A549 treated with ZK216348 at 1 μM for 4 hours (cell line): ENCODE measurements around the gene DCLRE1C. TPM values are rescaled to one million over a fixed set of nuclear protein-coding genes. Genes with fewer than 3 reads are reported as not detected.

ENCODE experiments used
- total RNA-seq: library from RNA; stranded (reverse); fragments of 200-300 nt; extraction: Qiagen RNA extraction; gene quantifications from 5 replicates; pipeline ENCODE4 v1.2.3, GENCODE V29; 2022; ENCODE audit warnings: low read depth

DCLRE1C gene
- 4.7 to 7.0 TPM (median 5.5 TPM) in 5 replicates for total RNA-seq

GRCh38 chr10:14954001-14954770 is at the start of gene DCLRE1C:
DCLRE1C (minus strand) TSS chr10:14954096; CDS start chr10:14954010, 86 bp downstream.

GRCh38 chr10:14959221-14960057 is 5.5 kb upstream of the DCLRE1C start, which contains the start of gene MEIG1:
MEIG1 (plus strand) TSS chr10:14959388; CDS start chr10:14966469, 7,081 bp downstream.

GRCh38 chr10:14878266-14879123 is 75.4 kb downstream of the DCLRE1C start, which contains the start of gene SUV39H2:
SUV39H2 (plus strand) TSS chr10:14878866; CDS start chr10:14878889, 23 bp downstream.

Other genes starting within 250 kb of the DCLRE1C start
- 93.0 to 205 TPM (median 137 TPM) in 5 replicates for gene FAM107B, start 179.2 kb downstream of the DCLRE1C start, total RNA-seq
- 0.52 to 1.4 TPM (median 1.1 TPM) in 5 replicates for gene CDNF, start 116.1 kb downstream of the DCLRE1C start, total RNA-seq
- gene HSPA14, start 115.8 kb downstream of the DCLRE1C start, total RNA-seq, result 39.1 to 49.5 TPM (median 43.7 TPM) in 5 replicates
- 10.6 to 12.8 TPM (median 11.7 TPM) in 5 replicates for gene MSANTD7, start 115.8 kb downstream of the DCLRE1C start, total RNA-seq
- gene SUV39H2, start 75.2 kb downstream of the DCLRE1C start, total RNA-seq, result 17.8 to 25.8 TPM (median 18.5 TPM) in 5 replicates
- gene MEIG1, start 5.3 kb upstream of the DCLRE1C start, total RNA-seq, result 1.00 to 1.4 TPM (median 1.2 TPM) in 3 of 5 replicates, not detected in the others
- 0.28 to 0.48 TPM (median 0.45 TPM) in 3 of 5 replicates, not detected in the others for gene OLAH, start 89.8 kb upstream of the DCLRE1C start, total RNA-seq
- gene ACBD7, start 134.7 kb upstream of the DCLRE1C start, total RNA-seq, result 0.67 to 1.4 TPM (median 0.84 TPM) in 5 replicates
- 32.1 to 35.1 TPM (median 34.1 TPM) in 5 replicates for gene RPP38, start 143.3 kb upstream of the DCLRE1C start, total RNA-seq
- gene NMT2, start 214.6 kb upstream of the DCLRE1C start, total RNA-seq, result 19.2 to 26.4 TPM (median 24.0 TPM) in 5 replicates